Activated CD4-positive, alpha-beta T cell treated with anti-CD3 and anti-CD28 coated beads, Interleukin-2, amount 50 U/mL, for 24 hours (primary cell): ENCODE measurements around the gene CFDP1.

Experiments
- DNase-seq, 2 donors: peaks; one replicate each; pipeline ENCODE4 v3.0.0-alpha.2; 2020; ENCODE audit warnings: low read depth in 1 of 2, low spot score in 1 of 2

The CFDP1 gene

GRCh38 chr16:75267631-75268264, 165.6 kb downstream of the CFDP1 start:
- DNase-seq = no peak

- DNase-seq = no peak
Measured at GRCh38 chr16:75266738-75267630, 166.3 kb downstream of the CFDP1 start.

GRCh38 chr16:75265911-75266701, 167.2 kb downstream of the CFDP1 start:
- no peak for DNase-seq

GRCh38 chr16:75264999-75265910, 168.0 kb downstream of the CFDP1 start:
- no peak for DNase-seq

GRCh38 chr16:75264457-75264998, 168.8 kb downstream of the CFDP1 start:
- DNase-seq = no peak

GRCh38 chr16:75263963-75264445, 169.3 kb downstream of the CFDP1 start:
- DNase-seq = no peak

GRCh38 chr16:75263291-75263962, 169.9 kb downstream of the CFDP1 start:
- no peak for DNase-seq

- no peak for DNase-seq
Measured at GRCh38 chr16:75262800-75263127, 170.5 kb downstream of the CFDP1 start.

GRCh38 chr16:75262104-75262799, 171.1 kb downstream of the CFDP1 start:
- DNase-seq = no peak

- no peak for DNase-seq
Measured at GRCh38 chr16:75261590-75262078, 171.7 kb downstream of the CFDP1 start.

GRCh38 chr16:75260851-75261589, 172.3 kb downstream of the CFDP1 start:
- no peak for DNase-seq

- DNase-seq = no peak
Measured at GRCh38 chr16:75258807-75259141, 174.5 kb downstream of the CFDP1 start.

- no peak for DNase-seq
Measured at GRCh38 chr16:75257886-75258806, 175.2 kb downstream of the CFDP1 start.

GRCh38 chr16:75256696-75257343, 176.5 kb downstream of the CFDP1 start:
- DNase-seq = no peak

- no peak for DNase-seq
Measured at GRCh38 chr16:75256059-75256571, 177.2 kb downstream of the CFDP1 start.

- DNase-seq = no peak
Measured at GRCh38 chr16:75254359-75254837, 178.9 kb downstream of the CFDP1 start.
